HG02870 (cell line): ENCODE results near the gene UCN2.
"Not testable (repeated sequence)": the region's sequence is repeated elsewhere in the genome, so short reads cannot be mapped to it uniquely, and the experiment has no call there.

Source experiments
- ATAC-seq: cut with Tn5 transposase; IDR thresholded peaks from one replicate; pipeline ENCODE4 v1.9.1; 2021; ENCODE audit warnings: mild to moderate bottlenecking, moderate library complexity; ENCODE audit not compliant: unreplicated experiment

UCN2 gene

GRCh38 chr3:48543271-48543866, 20.2 kb downstream of the UCN2 start:
- ATAC-seq: no peak

DNA sequence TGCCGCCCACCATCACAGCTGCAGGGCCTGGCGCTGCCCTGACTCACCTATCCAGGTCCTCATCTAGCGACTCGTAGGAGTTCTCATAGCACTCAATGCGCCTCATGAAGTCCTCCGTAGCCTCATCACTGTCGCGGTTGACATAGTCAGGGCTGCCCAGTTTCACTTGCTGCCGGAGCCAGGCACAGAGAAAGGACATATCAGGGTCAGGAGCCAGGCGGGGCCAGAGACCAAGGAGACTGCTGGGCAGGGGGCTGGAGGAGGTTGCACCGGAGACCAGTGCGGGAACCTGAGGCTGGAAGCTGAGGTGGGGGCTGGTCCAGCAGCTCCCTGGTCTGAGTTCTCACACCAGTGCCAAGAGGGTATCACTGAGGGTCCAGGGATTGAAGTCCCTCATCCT, 25.1 kb downstream of the UCN2 start:
- no peak for ATAC-seq

DNA sequence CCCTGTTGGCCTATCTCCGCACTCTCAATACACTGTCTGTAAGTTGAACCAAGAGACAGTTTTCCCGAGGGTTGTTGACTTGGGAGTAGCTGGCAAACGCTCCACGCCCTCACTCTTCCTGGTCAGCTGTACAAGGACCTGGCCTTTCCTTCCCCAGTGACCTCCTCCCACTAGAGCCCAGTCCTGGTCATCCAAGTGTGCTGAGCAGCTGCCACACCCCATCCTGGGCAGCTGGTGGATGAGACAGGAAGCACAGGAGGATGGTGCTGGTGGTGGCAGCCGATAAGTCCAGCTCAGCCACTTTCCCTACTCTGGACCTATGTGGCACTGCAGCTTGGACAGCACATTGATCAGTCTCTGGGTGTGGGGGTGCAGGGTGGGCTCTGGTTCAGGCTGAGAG, 26.8 kb downstream of the UCN2 start:
- ATAC-seq: no peak

GRCh38 chr3:48536116-48536515, 27.5 kb downstream of the UCN2 start:
- ATAC-seq: no peak

- ATAC-seq: no peak
These were observed 28.0 kb downstream of the UCN2 start for GRCh38 chr3:48535578-48535977.

DNA sequence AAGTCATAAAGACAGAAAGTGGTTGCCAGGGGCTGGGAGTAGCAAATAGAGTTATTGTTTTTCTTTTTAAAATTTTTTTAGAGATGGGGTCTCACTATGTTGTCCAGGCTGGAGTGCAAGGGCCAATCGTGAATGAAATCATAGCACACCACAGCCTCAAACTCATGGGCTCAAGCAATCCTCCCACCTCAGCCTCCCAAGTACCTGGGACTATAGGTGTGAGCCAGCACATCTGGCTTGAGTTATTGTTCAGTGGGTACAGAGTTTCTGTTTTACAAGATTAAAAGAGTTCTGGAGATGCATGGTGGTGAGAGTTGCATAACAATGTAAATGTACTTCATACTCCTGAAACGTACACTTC, 30.6 kb downstream of the UCN2 start:
- ATAC-seq: no peak

GRCh38 chr3:48532271-48532976, 31.2 kb downstream of the UCN2 start:
- no peak for ATAC-seq

- not testable (repeated sequence) for ATAC-seq
These were observed 32.9 kb downstream of the UCN2 start for GRCh38 chr3:48530701-48531100.

DNA sequence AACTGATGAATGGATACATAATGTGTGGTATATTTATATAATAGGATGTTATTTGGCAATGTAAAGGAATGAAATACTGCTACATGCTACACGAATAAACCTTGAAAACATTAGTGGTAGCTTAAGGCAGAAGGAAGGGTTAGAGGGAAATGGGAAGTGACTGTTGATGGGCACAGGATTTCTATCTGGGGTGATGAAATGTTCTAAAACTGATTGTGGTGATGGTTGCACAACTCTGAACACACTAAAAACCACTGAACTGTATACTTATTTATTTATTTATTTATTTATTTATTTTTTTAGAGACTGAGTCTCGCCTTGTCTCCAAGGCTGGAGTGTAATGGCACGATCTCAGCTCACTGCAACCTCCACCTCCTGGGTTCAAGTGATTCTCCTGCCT, 34.8 kb downstream of the UCN2 start:
- no peak for ATAC-seq

GRCh38 chr3:48528048-48528447, 35.5 kb downstream of the UCN2 start:
- no peak for ATAC-seq

- ATAC-seq: no peak
These were observed 38.6 kb downstream of the UCN2 start for GRCh38 chr3:48524970-48525369.

DNA sequence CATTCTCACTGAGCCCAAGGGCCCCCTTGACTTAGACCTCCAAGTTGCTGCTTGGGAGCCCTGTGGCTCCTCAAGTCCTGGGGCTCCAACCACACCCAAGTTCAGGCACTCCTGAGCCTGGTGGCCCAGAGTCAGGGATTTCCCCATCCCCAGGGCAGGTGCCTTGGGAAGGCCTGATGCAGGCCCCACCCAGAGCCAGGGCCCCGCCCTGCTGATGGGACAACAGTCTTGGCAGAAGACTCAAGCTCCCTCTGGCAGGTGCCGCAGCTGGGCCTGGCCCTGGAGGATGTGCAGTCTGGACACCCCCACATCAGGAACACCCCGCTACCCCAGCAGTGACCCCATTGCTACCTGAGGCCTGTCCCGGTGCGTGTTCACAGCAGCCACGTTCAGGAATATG, 41.9 kb downstream of the UCN2 start:
- no peak for ATAC-seq

GRCh38 chr3:48519277-48519643, 44.3 kb downstream of the UCN2 start:
- ATAC-seq: no peak

GRCh38 chr3:48518638-48519276, 44.8 kb downstream of the UCN2 start:
- ATAC-seq: no peak

DNA sequence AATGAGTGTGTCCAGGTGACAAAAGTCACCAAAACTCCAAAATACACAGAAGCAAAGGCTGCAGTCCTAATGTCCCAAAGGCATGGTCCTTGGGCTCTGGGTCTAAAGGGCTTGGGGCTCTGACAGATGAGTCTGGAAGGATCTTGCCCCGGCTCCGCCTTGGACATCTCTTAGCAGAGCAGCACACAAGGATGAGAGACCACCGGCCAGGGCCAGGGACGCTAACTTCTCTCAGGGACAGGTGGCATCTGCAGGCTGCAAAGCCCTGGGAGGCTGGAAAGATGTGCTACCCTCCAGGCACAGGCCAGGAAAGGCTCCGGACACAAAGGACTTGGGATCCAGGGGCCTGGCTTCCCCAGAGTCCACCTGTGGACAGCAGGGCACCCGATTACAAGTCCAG, 45.5 kb downstream of the UCN2 start:
- ATAC-seq: no peak

DNA sequence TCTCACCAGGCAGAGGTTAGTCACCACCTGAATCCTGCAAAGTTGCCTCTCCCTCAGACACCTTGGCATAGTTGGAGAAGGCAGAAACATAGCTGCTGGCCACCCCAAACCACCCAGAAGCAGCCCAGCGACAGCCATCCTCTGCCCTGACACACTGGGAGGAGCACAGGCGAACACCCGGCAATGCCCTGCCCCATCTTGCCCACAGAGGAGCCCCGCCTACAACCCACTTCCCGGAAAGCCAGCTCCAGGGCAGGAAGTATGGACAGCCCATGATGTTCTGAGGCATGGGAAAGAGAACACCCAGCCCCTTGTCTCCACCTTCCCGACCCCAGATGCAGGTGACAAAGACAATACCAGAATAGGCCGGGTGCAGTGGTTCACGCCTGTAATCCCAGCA, 47.0 kb downstream of the UCN2 start:
- no peak for ATAC-seq

DNA sequence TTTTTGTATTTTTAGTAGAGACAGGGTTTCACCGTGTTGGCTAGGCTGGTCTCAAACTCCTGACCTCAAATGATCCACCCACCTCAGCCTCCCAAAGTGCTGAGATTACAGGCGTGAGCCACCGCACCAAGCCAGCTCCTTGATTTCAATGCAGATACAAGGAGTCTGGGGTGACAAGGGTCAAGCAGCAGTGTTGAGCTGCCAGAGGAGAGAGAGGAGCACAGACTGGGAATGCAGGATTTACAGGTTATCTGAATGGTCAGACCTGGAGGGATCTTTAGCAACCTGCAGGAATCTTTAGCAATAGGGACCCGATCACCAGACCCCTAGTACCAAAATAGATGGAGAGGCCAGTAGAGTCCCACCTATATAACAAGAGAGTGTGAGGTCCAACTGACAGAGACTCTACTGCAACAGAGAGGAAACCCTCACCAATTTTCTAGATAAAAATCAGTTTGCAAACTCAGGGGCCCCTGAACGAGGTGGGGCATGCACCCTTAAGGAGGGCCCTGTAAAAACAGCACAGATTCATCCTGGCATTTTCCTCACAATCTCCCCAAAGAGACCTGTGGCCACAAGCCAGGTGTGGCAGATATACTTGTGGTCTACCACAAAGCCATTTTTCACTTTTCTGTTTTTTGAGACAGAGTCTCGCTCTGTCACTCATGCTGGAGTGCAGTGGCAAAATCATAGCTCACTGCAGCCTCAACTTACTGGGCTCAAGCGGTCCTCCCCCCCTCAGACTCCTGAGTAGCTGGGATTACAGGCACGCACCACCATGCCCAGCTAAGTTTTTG, 49.0 kb downstream of the UCN2 start:
- ATAC-seq: no peak
